ENCODE measurements around the gene L3MBTL4. TPM values are rescaled to one million over a fixed set of nuclear protein-coding genes. Genes with fewer than 3 reads are reported as not detected.

The L3MBTL4 gene
- total RNA-seq, 2 experiments from 2014 or later, result not detected

GRCh38 chr18:5967666-5968065 is 447.0 kb downstream of the L3MBTL4 start:
- Histone ChIP-seq H4K20me1 (ENCODE audit: insufficient read depth, low read length) (no peaks in the 10 kb centered on the region), H3K4me2 (ENCODE audit: low read length) (no peak overlapping the region), H3K4me3 (ENCODE audit: low read depth, low read length, poor library complexity, severe bottlenecking) (no peak overlapping the region), H3K36me3 (ENCODE audit: insufficient read depth, low read length) (no peaks in the 10 kb centered on the region), H3K9me2 (ENCODE audit: insufficient read depth, low read length) (no peaks in the 10 kb centered on the region), H3K27ac (ENCODE audit: low read depth, low read length, poor library complexity, severe bottlenecking) (no peak overlapping the region), H3K79me2 (ENCODE audit: insufficient read depth, low read depth, low read length) (no peaks in the 10 kb centered on the region), H3K4me1 (ENCODE audit: insufficient read depth, low read length, poor library complexity, severe bottlenecking) (no peaks in the 10 kb centered on the region), H2AFZ (ENCODE audit: low read length) (no peak overlapping the region), H3K9me3 (ENCODE audit: low read length) (no peaks in the 10 kb centered on the region)
- ChIA-PET CTCF (ENCODE audit: unreplicated experiment) (no interaction called here), POLR2A (no interaction called here)
- intact Hi-C loops (cut with micrococcal nuclease; ENCODE audit: unreplicated experiment), result no loop called here
- no peak for DNase-seq (ENCODE audit: low spot score)
- BruUV-seq (replicated peaks), result no TSS peak
- no peak for TF ChIP-seq CTCF (conservative IDR thresholded peaks at IDR 0.05; ENCODE audit: low read length)
- no peak for TF ChIP-seq EZH2phosphoT487 (IDR thresholded peaks at IDR 0.05; ENCODE audit: borderline replicate concordance, low read depth, low read length)

- no peaks in the 10 kb centered on the region for H3K4me1 ChIP-seq (ENCODE audit: insufficient read depth, low read length, poor library complexity, severe bottlenecking)
- BruUV-seq (replicated peaks), result no TSS peak
- no peak for DNase-seq (ENCODE audit: low spot score)
- H3K9me2 ChIP-seq (ENCODE audit: insufficient read depth, low read length), result no peaks in the 10 kb centered on the region
- H3K27ac ChIP-seq (ENCODE audit: low read depth, low read length, poor library complexity, severe bottlenecking), result no peak overlapping the region
- TF ChIP-seq EZH2phosphoT487 (IDR thresholded peaks at IDR 0.05; ENCODE audit: borderline replicate concordance, low read depth, low read length) (no peak), CTCF (conservative IDR thresholded peaks at IDR 0.05; ENCODE audit: low read length) (no peak)
- POLR2A ChIA-PET, result no interaction called here
- H4K20me1 ChIP-seq (ENCODE audit: insufficient read depth, low read length), result no peaks in the 10 kb centered on the region
- no peaks in the 10 kb centered on the region for H3K79me2 ChIP-seq (ENCODE audit: insufficient read depth, low read depth, low read length)
- no peak overlapping the region for H3K4me2 ChIP-seq (ENCODE audit: low read length)
- no peaks in the 10 kb centered on the region for H3K36me3 ChIP-seq (ENCODE audit: insufficient read depth, low read length)
- CTCF ChIA-PET (ENCODE audit: unreplicated experiment), result no interaction called here
- intact Hi-C loops (cut with micrococcal nuclease; ENCODE audit: unreplicated experiment), result no loop called here
- H3K4me3 ChIP-seq (ENCODE audit: low read depth, low read length, poor library complexity, severe bottlenecking), result no peak overlapping the region
- H3K9me3 ChIP-seq (ENCODE audit: low read length), result no peaks in the 10 kb centered on the region
- no peak overlapping the region for H2AFZ ChIP-seq (ENCODE audit: low read length)
These were observed 447.7 kb downstream of the L3MBTL4 start for GRCh38 chr18:5967007-5967406.

GRCh38 chr18:5966514-5966913 is 448.2 kb downstream of the L3MBTL4 start:
- no peak for TF ChIP-seq EZH2phosphoT487 (IDR thresholded peaks at IDR 0.05; ENCODE audit: borderline replicate concordance, low read depth, low read length)
- TF ChIP-seq CTCF (conservative IDR thresholded peaks at IDR 0.05; ENCODE audit: low read length), result no peak
- H3K4me3 ChIP-seq (ENCODE audit: low read depth, low read length, poor library complexity, severe bottlenecking), result no peak overlapping the region
- no peaks in the 10 kb centered on the region for H3K9me3 ChIP-seq (ENCODE audit: low read length)
- no peaks in the 10 kb centered on the region for H3K79me2 ChIP-seq (ENCODE audit: insufficient read depth, low read depth, low read length)
- ChIA-PET CTCF (ENCODE audit: unreplicated experiment) (no interaction called here), POLR2A (no interaction called here)
- no peaks in the 10 kb centered on the region for H3K4me1 ChIP-seq (ENCODE audit: insufficient read depth, low read length, poor library complexity, severe bottlenecking)
- H3K36me3 ChIP-seq (ENCODE audit: insufficient read depth, low read length), result no peaks in the 10 kb centered on the region
- no peak overlapping the region for H2AFZ ChIP-seq (ENCODE audit: low read length)
- H3K27ac ChIP-seq (ENCODE audit: low read depth, low read length, poor library complexity, severe bottlenecking), result no peak overlapping the region
- H3K9me2 ChIP-seq (ENCODE audit: insufficient read depth, low read length), result no peaks in the 10 kb centered on the region
- BruUV-seq (replicated peaks), result no TSS peak
- no peaks in the 10 kb centered on the region for H4K20me1 ChIP-seq (ENCODE audit: insufficient read depth, low read length)
- no peak overlapping the region for H3K4me2 ChIP-seq (ENCODE audit: low read length)
- DNase-seq (ENCODE audit: low spot score), result no peak
- intact Hi-C loops (cut with micrococcal nuclease; ENCODE audit: unreplicated experiment), result no loop called here
